Fibroblast of pulmonary artery (primary cell): ENCODE data around the gene OSBPL9.
A peak's percentile ranks its signal among the peaks of the same experiment; 100 is the strongest.

Experiments used
- DNase-seq: peaks from one replicate; pipeline ENCODE4 v3.0.0-alpha.2; 2010; ENCODE audit warnings: low read depth
- H3K4me3 ChIP-seq: replicated peaks from 2 replicates; pipeline ENCODE4 v1.5.1; 2011; ENCODE audit warnings: low read depth, mild to moderate bottlenecking, control low read depth, low read length, moderate library complexity
- TF ChIP-seq, protein P1 (sequence below): IDR thresholded peaks from 2 replicates; pipeline ENCODE4 v1.5.1; 2011; ENCODE audit warnings: mild to moderate bottlenecking, control low read depth, low read length, inconsistent platforms; ENCODE audit errors: missing control alignments

Gene OSBPL9

DNA sequence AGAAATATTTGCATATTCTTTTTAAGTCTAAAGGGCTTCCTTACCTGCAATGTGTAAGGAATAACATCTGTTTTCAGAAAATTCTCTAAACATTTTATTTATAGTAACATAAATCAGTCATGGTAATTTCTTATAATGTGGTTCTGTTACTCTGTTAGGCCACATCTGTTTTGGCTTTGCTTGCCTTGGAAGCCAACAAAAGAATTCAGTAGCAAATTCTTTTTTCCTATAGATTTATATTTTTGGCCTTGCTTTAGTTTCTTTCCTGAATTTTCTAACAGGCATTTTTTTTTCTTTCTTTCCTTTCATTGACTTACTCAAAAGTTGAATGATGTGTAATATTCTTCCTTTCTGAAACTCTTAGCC, 72.2 kb downstream of the OSBPL9 start:
- H3K4me3 ChIP-seq, result no peak overlapping the region
- TF ChIP-seq, protein P1, sequence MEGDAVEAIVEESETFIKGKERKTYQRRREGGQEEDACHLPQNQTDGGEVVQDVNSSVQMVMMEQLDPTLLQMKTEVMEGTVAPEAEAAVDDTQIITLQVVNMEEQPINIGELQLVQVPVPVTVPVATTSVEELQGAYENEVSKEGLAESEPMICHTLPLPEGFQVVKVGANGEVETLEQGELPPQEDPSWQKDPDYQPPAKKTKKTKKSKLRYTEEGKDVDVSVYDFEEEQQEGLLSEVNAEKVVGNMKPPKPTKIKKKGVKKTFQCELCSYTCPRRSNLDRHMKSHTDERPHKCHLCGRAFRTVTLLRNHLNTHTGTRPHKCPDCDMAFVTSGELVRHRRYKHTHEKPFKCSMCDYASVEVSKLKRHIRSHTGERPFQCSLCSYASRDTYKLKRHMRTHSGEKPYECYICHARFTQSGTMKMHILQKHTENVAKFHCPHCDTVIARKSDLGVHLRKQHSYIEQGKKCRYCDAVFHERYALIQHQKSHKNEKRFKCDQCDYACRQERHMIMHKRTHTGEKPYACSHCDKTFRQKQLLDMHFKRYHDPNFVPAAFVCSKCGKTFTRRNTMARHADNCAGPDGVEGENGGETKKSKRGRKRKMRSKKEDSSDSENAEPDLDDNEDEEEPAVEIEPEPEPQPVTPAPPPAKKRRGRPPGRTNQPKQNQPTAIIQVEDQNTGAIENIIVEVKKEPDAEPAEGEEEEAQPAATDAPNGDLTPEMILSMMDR, result no peak
- DNase-seq, result no peak

DNA sequence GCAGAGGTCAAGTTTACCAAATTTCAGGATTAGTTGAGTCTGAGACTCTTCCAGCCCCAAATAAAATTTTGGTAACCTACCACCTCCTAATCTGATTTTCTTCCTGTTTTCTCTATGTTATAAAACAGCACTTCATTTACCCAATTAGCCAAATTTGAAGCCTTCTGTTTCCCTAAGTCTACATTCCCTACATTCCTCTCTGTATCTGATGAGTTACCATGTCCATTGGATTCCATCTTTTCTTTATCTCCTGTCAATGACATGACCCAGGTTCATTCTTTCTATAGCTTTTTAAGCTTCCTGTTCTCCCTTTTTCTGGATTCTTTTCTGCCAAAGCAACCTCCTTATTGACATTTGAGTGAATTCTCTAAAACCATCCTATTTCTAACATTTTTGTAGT, 72.8 kb downstream of the OSBPL9 start:
- no peak for DNase-seq
- TF ChIP-seq, protein P1, result no peak
- H3K4me3 ChIP-seq, result no peak overlapping the region

GRCh38 chr1:51690285-51690961, 73.5 kb downstream of the OSBPL9 start:
- DNase-seq, result peak; percentile 95
- TF ChIP-seq, protein P1, result no peak
- no peak overlapping the region for H3K4me3 ChIP-seq

DNA sequence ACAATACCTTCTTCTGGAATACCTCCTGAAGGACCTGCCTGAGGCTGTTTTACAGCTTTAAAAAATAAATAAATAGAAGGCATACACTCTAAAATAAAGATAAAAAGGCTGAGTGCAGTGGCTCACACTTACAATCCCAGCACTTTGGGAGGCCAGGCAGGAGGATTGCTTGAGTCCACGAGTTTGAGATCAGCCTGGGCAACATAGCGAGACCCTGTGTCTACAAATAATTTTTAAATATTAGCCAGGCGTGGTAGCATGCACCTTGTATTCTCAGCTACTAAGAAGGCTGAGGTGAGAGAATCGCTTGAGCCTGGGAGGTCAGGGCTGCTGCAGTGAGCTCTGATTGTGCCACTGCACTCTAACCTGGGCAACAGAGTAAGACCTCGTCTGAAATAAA, 75.0 kb downstream of the OSBPL9 start:
- no peak overlapping the region for H3K4me3 ChIP-seq
- TF ChIP-seq, protein P1, result no peak
- DNase-seq, result no peak

DNA sequence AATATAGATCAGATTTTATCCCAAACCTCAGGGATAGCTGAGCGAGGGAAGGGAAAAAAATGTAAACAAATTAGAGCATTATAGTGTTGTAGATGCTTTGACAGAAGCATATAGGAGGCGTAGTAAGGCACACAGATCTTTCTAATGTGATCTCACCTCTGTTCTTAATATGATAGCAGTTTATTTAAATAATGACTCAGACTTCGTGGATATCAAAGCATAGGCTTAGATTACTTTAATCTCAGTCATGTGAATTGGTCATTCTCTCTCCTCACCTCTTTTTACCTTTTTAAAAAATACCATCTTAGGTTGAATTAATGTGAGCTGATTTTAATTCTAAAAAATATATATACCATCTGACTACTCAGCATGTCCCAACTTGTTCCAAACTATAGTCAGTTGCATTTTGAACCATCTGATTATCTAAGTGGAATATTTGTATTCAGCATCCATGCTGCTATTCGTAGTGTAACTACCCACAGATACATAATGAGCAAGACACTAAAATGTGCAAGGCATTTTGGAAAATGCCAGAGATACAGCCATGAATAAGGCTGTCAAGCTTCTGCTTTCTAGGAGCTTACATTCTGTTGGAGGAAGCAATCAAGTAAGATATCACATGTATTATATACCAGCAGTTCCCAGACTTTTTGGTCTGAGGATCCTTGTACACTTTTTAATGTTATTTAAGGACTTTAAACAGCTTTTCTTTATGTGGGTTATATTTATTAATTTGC, 76.7 kb downstream of the OSBPL9 start:
- DNase-seq, result peak; percentile 21
- TF ChIP-seq, protein P1, result no peak

DNA sequence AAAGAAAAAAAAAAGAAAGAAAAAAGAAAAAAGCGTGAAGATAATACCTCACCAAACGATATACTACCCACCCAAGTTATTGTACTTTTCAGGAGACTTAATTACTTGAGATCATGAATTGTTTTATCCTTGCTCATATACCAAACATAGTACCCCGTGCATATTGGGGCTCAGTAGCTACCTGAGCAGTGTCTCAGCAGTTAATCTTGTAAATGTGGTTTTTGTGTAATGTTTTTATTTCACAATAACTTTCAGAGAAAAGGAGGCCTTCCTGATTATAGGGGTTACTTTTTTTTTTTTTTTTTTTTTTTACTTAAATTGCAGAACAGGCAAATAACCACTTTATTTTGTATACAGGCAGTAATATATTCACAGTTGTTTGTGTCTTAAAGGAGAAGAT, 80.3 kb downstream of the OSBPL9 start:
- no peak overlapping the region for H3K4me3 ChIP-seq
- TF ChIP-seq, protein P1, result no peak
- DNase-seq, result peak; percentile 37

More for the DNA sequence above, 76.7 kb downstream of the OSBPL9 start:
- H3K4me3 ChIP-seq, result no peak overlapping the region
